ENCODE results near the gene GJD4.

Gene GJD4

DNA sequence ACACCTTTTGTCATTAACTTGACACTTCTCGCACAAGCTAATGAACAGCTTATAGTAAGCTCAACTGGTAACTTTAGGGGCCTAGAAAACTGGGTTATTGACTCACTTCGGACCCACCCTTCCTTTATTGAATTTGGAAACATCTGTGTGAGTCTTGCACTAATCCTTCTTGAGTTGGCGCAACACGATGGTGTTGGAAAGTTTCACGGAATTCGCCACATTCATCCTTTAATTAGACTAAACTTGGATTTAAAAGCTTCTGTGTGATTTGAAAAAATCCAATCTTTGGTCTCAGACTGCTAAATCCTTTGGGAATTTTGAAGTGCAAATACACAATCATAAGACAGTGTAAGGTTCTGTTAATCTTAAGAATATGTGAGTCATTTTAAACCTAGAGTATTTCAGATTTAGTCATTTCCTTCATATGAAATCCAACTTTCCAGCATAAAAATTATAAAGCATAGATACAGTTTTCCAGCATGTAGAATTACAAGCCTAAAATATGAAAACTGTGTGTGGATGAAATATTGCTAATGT, 21.9 kb downstream of the GJD4 start:
- DNase-seq (ENCODE audit: low spot score) = no peak

DNA sequence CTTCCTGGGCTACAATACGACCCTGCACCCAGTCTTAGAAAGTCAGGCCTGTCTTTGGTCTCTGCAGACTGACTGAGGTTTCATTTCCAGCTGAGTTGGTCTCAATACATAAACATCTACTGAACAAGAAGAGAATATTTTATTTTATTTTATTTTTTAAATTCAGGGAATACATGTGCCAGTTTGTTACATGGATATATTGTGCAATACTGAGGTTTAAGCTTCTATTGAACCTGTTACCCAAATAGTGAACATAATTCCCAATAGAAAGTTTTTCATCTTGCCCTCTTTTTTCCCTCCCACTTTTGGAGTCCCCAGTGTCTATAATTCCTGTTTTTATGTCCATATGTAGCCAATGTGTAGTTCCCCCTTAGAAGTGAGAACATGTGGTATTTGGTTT, 26.3 kb downstream of the GJD4 start:
- no peak for DNase-seq (ENCODE audit: low spot score)

DNA sequence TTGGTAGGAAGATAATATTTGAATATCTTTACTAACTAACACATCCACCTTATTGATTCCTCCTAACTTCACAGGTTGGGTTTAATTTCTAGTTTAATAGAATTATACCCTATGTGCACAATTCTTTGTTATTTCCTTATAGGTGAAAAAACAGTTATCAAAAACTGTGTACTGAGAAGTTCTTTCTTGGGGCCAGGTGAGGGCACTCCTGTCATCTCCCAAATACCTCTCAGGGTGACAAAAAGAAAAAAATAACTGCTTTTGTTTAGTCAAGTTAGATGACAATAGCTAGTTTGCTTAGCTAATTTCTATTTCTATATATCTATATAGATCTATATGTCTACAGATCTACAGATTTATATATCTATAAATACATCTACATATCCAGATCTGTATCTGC, 26.9 kb downstream of the GJD4 start:
- DNase-seq (ENCODE audit: low spot score) = no peak

DNA sequence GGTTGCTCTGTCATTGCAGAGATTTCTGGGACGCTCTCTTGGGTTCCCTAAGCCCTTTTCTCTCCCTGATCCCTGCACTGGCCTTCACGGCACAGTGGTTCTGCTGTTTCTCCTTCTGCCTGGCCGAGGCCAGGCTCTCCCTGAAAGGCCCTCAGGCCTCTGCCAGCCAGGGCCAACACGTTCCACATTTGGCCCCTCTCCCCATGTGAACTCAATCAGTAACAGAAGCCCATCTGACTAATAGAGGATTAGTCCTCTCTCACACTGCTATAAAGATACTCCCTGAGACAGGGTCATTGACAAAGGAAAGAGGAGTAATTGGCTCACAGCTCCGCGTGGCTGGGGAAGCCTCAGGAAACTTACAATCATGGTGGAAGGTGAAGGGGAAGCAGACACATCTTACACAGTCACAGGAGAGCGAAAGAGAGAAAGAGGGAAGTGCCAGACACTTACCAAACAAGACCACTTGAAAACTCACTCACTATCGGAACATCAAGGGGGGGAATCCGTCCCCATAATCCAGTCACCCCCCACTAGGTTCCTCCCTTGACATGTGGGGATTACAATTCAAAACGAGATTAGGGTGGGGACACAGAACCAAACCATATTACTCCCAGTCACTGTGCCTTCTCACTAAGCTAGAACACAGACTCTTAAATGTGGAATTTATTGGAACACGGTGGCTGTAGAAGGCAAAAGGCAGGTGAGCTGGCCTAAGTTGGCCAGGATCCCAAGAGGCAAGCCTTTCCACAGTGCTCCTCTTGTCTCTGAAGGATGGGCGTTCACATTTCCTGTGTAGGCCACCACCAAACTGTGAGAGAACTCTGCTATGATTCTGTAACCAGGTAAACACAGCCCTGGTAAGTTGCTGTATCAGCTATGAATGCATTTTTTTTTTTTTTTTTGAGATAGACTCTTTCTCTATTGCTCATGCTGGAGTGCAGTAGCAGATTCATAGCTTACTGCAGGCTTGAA, 28.2 kb downstream of the GJD4 start:
- DNase-seq (ENCODE audit: low spot score) = no peak

DNA sequence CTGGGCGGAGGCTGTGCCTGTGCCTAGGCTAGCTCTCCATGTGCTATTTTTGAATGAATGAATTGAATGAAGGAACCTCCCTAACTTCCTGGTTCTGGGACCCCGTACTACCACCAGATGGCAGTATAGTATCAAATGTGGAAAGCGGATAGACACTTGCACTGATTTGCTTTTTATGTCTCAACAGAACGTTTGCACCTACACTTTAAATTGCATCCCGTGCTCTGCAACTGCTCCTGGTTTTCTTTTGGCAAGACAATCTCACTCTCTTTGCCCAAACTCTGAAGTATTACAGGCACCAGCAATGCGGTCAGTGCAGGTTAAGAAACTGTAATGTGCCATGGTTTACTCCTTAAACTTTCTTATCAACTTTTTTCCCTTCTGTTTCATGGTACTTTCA, 30.4 kb downstream of the GJD4 start:
- DNase-seq (ENCODE audit: low spot score) = peak; percentile 64

DNA sequence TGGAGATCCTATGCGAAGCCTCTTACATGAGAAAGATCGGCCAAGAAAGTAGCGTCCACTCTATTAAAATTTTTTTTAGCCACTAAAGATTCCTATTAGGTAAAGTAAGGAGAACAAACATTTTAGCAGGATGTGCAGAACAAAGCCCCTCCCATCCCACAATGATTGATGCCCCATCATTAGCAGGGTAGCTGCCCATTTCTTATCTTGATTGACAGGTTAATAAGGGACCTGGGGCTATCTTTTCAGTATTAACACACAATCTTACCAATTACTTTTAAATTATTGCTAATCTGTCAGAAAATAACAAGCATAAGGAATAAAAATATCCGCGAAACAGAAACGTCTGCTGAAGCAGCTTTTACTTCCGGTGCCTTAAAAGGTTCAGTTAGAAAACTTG, 31.8 kb downstream of the GJD4 start:
- no peak for DNase-seq (ENCODE audit: low spot score)

DNA sequence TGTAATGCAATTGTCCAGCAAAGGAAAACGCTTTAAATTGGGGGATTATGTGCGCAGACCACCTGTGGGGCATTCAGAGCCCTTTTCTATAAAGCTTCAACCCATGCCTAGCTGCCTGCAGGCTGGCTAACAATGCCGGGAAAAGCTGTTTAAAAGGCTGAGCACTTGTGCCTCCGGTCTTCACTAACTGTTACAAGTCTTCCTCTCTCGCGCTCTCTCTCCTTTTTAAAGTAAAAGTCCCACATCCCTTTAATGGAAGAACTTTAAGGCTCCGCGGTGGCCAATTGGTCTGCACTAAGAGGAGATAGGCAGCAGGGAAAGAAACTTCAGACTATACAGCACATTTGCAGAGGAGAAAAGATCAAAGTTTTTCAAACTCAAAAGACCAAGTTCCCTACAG, 32.3 kb downstream of the GJD4 start:
- DNase-seq (ENCODE audit: low spot score) = no peak

DNA sequence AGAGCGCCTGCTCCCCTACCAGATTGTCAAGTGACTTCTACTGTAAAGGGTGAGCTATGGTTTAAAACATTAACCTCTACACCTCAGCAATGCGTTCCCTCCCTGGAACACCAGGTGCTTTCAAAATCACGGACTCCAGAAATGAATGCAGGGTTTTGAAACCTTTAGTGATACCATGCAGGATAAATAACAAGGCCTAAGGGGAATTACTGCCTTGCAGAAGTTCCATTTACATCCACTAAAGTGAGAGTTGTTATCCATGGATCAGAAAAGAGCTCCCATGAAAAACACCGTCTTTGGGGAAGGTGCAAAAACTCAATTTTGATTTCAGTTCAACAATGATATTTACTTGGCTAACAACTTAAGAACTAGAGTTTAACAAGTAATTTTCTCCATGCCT, 33.0 kb downstream of the GJD4 start:
- DNase-seq (ENCODE audit: low spot score) = no peak

DNA sequence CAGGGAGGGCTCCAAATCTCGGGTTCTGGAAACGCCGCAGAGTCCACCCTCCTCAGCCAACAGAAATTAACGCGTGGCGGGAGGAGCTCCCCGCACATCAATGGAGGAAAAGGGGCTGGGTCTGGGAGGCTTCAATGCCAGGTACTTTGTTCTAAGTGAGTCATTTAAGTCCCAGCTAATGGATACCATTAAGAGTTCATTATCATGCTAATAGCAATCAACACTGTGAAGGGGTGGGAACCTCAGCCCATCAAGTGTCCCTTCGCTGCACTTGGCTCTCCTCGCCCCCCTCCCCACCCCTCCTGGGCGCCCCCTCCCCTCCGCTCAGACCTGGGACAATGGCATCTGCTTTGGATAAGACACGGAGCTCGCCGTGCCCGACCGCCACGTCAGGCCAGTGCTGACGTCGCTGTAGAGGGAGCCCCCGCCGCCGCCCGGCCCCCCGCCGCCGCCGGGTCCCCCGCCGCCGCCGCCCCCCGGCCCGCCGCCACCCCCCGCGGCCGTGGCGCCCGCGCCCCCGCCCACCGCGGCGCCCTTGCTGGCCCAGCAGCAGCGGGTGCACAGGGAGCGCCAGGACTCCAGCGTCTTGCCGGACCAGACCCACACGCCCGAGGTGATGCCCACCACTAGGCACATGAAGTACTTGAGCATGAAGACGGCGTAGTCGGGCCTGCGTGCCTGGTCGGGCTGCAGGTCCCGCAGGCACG, 34.0 kb downstream of the GJD4 start:
- DNase-seq (ENCODE audit: low spot score) = no peak

DNA sequence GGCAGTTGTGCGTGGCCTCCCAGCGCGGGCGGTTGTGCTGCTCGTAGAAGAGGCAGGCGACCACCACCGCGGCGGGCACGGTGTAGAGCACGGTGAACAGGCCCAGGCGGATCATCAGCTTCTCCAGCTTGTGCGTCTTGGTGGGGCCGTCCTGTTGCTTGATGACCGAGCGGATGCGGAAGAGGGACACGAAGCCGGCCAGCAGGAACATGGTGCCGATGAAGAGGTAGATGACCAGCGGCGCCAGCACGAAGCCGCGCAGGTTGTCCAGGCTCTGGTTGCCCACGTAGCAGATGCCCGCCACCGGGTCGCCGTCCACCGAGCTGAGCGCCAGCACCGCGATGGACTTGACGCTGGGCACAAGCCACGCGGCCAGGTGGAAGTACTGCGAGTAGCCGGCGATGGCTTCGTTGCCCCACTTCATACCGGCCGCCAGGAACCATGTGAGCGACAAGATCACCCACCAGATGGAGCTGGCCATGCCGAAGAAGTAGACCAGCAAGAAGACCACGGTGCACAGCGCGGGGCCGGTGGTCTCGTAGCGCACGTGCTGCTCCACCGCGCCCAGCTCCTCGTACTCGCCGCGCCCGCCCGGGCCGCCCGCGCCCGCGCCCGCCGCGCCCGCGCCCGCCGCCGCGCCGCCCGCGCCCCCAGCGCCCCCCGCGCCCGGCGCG, 34.7 kb downstream of the GJD4 start:
- no peak for DNase-seq (ENCODE audit: low spot score)

DNA sequence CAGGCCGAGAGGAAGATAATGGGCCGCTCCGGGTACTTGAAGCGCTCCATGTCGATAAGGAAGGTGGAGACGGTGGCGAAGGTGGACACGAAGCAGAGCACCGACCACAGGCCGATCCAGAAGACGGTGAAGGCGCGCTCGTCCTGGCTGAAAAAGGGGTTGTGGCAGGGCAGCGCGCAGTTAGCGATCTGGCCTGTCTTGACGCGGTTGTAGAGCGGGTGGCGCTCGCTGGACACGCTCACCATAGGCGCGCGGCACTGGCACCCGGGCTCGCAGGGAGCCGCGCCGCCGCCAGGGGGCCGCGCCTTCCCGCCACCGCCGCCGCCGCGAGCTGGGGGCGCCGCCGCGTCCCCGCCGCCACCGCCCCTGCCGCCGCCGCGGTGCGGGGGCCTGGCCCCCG, 35.3 kb downstream of the GJD4 start:
- DNase-seq (ENCODE audit: low spot score) = no peak

DNA sequence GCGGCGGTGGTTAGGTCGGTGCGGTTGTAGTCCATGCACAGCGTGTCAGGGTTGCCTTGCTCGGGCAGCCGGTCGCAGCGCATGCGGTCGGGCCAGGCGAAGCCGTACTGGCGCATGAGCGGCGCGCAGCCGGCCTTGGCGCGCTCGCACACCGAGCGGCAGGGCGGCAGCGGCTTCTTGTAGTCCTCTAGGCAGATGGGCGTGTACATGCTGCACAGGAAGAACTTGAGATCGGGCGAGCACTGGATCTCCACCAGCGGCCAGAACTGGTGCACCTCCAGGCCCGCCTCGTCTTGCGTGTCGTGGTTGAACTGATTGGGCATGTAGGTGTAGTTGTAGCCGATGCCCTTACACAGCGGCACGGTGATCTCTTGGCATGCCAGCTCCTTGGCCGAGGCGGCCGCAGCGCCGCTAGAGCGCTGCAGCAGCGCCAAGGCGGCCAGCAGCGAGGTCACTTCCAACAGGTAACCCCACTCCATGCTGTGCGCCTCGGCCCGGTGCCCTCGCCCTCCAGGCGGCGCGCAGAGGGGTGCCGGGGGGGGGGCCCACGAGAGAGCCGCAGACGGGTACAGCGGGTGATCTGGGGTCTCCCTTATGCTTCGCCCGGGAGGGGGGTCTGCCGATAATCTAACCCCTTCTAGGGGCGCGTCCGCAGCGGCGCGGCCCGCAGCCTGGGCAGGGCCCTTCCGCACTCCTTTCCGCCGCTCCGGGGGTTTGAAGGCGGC, 36.0 kb downstream of the GJD4 start:
- DNase-seq (ENCODE audit: low spot score) = peak; percentile 10

DNA sequence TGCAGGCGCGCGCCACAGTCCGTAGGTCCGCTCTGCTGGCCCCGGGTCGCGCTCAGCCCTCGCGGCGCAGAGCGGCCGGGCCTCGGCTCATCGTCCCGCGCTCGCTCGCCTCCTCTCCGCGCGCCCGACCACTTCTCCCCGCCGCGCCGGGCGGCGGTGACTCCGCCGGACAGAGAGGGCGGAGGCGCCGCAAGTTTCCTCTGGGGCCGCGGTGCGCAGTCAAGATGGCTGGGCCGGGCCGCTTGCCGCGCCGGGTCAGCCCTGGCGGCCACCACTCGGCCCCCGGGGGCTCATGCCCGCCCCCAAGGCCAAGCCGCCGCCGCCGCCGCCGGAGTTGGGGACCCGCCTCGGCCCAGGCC, 36.5 kb downstream of the GJD4 start:
- DNase-seq (ENCODE audit: low spot score) = no peak

DNA sequence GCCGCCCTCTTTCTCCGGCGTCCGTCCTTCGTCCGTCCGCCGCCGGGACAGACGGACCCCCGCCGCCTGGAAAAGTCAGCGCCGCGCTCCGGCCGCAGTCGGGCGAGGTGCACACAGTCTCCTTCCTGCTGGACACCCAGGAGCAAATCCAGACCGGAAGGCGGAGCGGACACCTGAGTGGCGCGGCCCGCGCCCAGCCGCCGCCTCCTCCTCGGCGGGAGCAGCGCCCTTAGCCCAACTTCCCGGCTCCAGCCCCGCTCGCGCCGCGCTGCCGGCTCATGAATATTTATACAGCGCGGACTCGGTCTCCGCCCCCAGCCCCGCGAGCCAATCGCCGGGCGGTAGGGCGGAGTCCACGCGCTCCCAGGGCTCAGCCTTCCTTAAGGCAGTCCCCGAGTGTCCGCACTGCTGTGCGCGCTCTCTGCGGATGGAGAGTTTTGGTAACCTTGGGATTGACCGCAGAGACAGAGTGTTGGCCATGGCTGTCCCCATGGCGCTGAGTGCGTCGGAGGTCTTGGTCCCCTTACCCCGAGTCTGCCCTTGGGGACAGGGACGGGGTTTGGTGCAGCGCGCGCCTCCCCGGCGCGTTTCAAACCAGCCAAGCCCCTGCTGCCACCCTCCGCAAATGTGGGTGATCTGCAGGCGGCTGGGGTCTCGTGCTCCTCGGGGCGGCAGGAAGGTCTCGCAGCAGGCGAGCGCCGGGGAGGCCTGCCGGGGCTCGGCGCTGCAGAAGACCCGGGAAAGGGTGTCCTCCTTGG, 37.1 kb downstream of the GJD4 start, which contains the start of gene FZD8:
TSS of gene FZD8 (minus strand) at position 262 of the 758 bp plus-strand sequence. CDS start 867 bp downstream, outside the sequence.
- DNase-seq (ENCODE audit: low spot score) = peak; percentile 62

DNA sequence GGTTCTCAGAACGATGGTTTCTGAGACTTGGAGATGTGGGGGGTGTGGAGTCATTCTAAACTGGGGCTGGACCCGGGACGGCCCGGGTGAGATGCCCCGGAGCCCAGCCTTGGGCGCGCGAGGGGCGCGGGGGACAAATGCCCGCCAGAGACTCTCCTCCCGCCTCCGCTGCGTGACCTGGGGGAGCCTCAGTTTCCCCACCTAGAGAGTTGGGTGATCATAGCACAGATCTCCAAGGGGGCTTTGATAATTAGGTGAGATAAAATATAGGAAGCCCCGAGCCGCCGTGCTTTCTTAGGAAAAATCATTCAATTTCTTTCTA, 37.6 kb downstream of the GJD4 start:
- no peak for DNase-seq (ENCODE audit: low spot score)

DNA sequence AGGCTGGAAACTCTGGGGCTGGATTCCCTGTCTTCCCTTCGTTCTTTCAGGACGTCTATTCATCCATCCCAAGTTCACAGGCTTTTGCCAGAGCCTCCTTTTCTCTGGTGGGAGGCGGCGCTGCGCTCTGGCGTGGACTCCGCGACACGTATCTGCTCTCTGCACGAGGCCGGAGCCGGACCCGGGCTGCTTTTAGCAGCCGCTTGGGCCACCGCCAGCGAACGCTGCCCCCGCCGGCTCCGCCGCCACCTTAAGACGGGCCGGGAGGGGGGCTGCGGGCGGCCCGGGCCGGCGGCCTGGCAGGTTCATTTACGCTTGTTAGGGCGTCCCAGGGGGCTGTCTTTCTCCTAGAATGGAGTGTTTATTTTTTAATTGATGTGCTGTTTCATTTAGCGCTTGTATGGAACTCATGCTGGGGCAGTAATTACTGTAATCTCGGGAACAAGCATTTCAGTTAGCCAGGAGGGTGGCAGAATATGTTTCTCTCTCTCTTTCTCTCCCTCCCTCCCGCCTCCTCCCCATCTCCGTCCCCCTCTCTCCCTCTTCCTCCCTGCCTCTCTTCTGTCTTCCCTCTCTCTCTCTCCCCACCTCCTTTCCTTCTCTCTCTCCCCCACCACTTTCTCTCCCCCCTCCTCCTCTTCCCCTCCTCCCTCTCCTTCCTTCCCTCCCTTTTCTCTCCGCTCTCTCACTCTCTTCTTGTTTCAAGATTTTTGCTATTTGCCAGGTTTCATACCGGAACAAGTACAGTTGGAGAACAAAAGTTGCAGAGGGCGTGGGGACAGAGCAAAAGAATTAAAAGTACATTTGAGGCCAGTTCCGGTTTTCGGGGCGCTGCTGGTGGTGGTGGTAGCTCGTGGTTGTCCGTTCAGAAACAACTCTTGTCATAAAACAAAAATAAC, 38.3 kb downstream of the GJD4 start:
- no peak for DNase-seq (ENCODE audit: low spot score)

DNA sequence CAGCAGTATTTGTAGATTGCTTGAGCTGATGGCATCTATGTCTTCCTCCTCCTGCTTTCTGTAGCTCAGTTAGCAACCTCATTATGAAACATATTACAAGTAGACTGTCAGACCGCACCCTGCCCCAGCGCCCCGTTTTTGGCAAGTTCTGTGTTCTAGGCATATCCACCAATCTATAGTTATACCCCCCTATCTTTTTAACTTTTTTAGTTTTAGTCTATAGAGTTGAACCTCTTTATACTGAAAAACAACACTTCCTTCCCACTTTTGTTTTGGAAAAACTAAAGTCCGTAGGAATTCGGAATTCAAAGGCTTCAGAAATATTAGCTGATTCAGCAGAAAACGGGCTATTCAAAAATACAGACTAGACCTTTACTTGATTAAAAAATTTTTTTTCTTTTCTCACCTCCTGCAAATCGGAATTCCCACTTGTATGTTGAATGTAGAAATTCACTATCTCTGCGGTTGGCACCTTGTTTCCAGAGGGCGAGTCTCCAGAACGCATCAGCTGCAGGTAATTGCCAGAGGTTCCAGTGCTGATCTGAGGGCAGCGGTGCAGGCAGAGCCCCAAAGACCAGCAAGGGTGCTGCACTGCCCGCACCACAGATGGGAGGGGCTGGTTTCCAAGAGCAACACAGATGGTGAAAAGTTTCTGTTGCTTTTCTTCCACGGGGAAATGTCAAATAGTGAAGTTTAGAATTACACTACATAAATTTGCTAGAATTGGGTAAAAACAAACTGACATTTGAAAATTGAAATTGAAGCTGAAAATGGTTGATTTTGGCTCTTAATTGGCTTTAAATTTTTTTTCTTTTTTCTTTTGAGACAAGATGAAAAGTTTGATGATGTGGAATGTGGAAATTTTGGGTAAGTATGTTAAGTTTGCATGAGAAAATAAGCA, 39.2 kb downstream of the GJD4 start:
- no peak for DNase-seq (ENCODE audit: low spot score)

DNA sequence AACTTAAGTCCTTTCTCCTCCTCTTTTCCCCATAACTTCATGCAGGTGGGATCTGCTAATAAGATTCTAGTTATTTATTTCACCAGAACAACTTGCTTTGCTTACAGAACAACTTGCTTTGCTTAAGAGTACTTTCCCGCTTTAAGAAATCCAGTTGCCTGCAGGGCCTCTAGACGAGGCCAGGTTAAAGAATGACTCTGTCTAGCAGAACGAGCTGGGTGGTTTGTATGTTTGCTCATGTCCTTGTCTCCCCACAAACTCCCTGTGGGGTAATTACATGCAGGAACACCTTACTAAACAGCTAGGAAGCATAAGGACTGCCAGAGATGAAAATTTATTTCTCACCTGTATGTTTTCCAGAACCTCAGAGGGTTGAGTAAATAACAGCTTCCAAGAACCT, 45.8 kb downstream of the GJD4 start:
- DNase-seq (ENCODE audit: low spot score) = no peak

DNA sequence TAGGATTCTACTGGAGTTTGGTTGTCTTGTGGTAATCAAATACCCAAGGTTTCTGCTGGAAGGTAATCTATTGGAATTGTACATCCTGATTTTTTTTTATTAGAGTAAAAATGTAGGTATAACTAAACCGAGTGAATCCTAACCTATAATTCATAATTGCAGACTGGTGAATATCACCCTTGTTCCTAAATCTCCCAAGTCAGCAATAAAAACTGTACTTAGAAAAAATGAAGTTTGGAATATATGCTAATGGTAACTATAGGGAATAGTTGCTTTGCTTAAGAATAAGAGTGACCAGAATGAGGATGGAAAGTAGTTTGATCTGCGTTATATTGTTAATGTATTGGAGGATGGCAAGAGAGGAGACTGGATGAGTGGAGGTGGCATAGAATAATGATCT, 47.7 kb downstream of the GJD4 start:
- no peak for DNase-seq (ENCODE audit: low spot score)

All from CD4-positive, alpha-beta T cell treated with Interleukin-15 for 4 hours (primary cell).